OCI-LY7 (cell line): ENCODE results near the gene APBB2. TPM values are rescaled to one million over a fixed set of nuclear protein-coding genes. Genes with fewer than 3 reads are reported as not detected.

Source experiments
- BruUV-seq: library from RNA; stranded (reverse); fragments of 400-500 nt; replicated peaks from 2 replicates; lab custom pipeline; 2021; lab: Mats Ljungman, UMichigan
- CTCF ChIA-PET: fragments of 300-600 bp; sonication (Branson Sonifier 250); formaldehyde crosslinking; loops from one replicate; lab custom pipeline; 2022; ENCODE audit warnings: antibody characterized with exemption; ENCODE audit not compliant: unreplicated experiment; lab: Charles Lee
- POLR2A ChIA-PET: fragments of 300-600 bp; sonication (Branson Sonifier 250); formaldehyde crosslinking; loops from one replicate; lab custom pipeline; 2022; ENCODE audit warnings: antibody characterized with exemption; lab: Charles Lee
- DNase-seq: peaks from one replicate; pipeline ENCODE4 v3.0.0-alpha.2; 2015; ENCODE audit warnings: low spot score
- H2AFZ ChIP-seq: fragments of 200-600 bp; sonication (generic), shearing (Covaris generic); 2 replicates; pipeline ENCODE4 v1.6.1; 2014; ENCODE audit warnings: mild to moderate bottlenecking, antibody characterized with exemption, low read length, moderate library complexity
- H3K27ac ChIP-seq: fragments of 200-600 bp; sonication (generic); 2 replicates; pipeline ENCODE4 v1.5.1; 2014; ENCODE audit warnings: mixed run types, low read depth, mild to moderate bottlenecking, moderate library complexity, low read length, inconsistent platforms; ENCODE audit not compliant: poor library complexity, severe bottlenecking
- H3K36me3 ChIP-seq: fragments of 200-600 bp; sonication (generic); 2 replicates; pipeline ENCODE4 v1.6.1; 2014; ENCODE audit warnings: mild to moderate bottlenecking, antibody characterized with exemption, low read length, moderate library complexity, mixed read lengths; ENCODE audit not compliant: insufficient read depth
- H3K4me1 ChIP-seq: fragments of 200-600 bp; sonication (generic); 2 replicates; pipeline ENCODE4 v1.5.1; 2014; ENCODE audit warnings: mild to moderate bottlenecking, low read length; ENCODE audit not compliant: insufficient read depth, poor library complexity, severe bottlenecking
- H3K4me2 ChIP-seq: fragments of 200-600 bp; sonication (generic); 2 replicates; pipeline ENCODE4 v1.6.1; 2014; ENCODE audit warnings: mild to moderate bottlenecking, low read length
- H3K4me3 ChIP-seq: fragments of 200-600 bp; sonication (generic); 2 replicates; pipeline ENCODE4 v1.5.1; 2014; ENCODE audit warnings: mild to moderate bottlenecking, low read depth, low read length; ENCODE audit not compliant: poor library complexity, severe bottlenecking
- H3K79me2 ChIP-seq: fragments of 200-600 bp; sonication (generic); 2 replicates; pipeline ENCODE4 v1.6.1; 2016; ENCODE audit warnings: low read depth, mild to moderate bottlenecking, low read length, moderate library complexity, mixed read lengths; ENCODE audit not compliant: insufficient read depth
- H3K9me2 ChIP-seq: fragments of 200-600 bp; sonication (generic); 2 replicates; pipeline ENCODE4 v1.6.1; 2016; ENCODE audit warnings: mild to moderate bottlenecking, low read length, mixed read lengths; ENCODE audit not compliant: insufficient read depth
- H3K9me3 ChIP-seq: fragments of 200-600 bp; sonication (generic); 2 replicates; pipeline ENCODE4 v1.6.1; 2014; ENCODE audit warnings: mild to moderate bottlenecking, mixed run types, low read length, mixed read lengths
- H4K20me1 ChIP-seq: fragments of 200-600 bp; sonication (generic); 2 replicates; pipeline ENCODE4 v1.6.1; 2014; ENCODE audit warnings: mild to moderate bottlenecking, antibody characterized with exemption, low read length, moderate library complexity, mixed read lengths; ENCODE audit not compliant: insufficient read depth
- EZH2phosphoT487 ChIP-seq: fragments of 200-600 bp; sonication (generic); IDR thresholded peaks from 2 replicates; pipeline ENCODE4 v1.6.1; 2018; ENCODE audit warnings: low read depth, borderline replicate concordance, mild to moderate bottlenecking, mixed run types, antibody characterized with exemption, low read length, moderate library complexity, mixed read lengths
- intact Hi-C: fragments of 100-400 bp; cut with micrococcal nuclease; formaldehyde crosslinking; loops from one replicate; pipeline ENCODE4 v1.10.0; 2022; ENCODE audit not compliant: unreplicated experiment
- total RNA-seq, 2 experiments: library from RNA; depleted of rRNA in 1 of 2; stranded (reverse); fragments of >200 nt in 1 of 2; shearing (Covaris generic) in 1 of 2; gene quantifications; 2 replicates each; pipeline ENCODE4 v1.2.3, GENCODE V29; 2014 to 2022
- TF ChIP-seq, protein P1 (sequence below): fragments of 200-600 bp; sonication (generic); conservative IDR thresholded peaks from 2 replicates; pipeline ENCODE4 v1.5.1; 2014; ENCODE audit warnings: mild to moderate bottlenecking, antibody characterized with exemption, low read length, moderate library complexity, mixed read lengths

The APBB2 gene
- total RNA-seq, 2 experiments from 2014 or later: 66.4 to 88.5 TPM

DNA sequence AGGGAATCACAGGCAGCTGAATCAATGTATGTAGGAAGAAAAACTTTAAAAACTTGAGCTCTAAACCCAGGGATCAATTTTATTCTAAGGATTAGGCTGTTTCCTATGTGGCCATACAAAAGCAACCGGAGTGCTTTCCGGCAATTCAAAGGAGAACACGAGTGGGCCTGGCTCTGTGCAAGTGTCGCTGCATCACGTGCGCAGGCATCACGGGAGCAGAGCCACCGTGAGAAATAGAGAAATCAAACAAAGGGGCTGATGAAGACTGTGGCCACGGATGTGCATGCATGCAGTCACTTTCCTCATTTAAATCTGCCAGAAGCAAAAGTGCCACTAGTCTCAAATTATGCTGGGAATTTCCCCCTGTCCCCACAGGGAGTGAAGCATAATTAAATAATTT, 267.7 kb downstream of the APBB2 start:
- H3K4me1 ChIP-seq: no peaks in the 10 kb centered on the region
- no peaks in the 10 kb centered on the region for H4K20me1 ChIP-seq
- CTCF ChIA-PET: no interaction called here
- no peak overlapping the region for H3K4me3 ChIP-seq
- no peak overlapping the region for H2AFZ ChIP-seq
- no peak overlapping the region for H3K27ac ChIP-seq
- TF ChIP-seq EZH2phosphoT487: no peak
- TF ChIP-seq, protein P1, sequence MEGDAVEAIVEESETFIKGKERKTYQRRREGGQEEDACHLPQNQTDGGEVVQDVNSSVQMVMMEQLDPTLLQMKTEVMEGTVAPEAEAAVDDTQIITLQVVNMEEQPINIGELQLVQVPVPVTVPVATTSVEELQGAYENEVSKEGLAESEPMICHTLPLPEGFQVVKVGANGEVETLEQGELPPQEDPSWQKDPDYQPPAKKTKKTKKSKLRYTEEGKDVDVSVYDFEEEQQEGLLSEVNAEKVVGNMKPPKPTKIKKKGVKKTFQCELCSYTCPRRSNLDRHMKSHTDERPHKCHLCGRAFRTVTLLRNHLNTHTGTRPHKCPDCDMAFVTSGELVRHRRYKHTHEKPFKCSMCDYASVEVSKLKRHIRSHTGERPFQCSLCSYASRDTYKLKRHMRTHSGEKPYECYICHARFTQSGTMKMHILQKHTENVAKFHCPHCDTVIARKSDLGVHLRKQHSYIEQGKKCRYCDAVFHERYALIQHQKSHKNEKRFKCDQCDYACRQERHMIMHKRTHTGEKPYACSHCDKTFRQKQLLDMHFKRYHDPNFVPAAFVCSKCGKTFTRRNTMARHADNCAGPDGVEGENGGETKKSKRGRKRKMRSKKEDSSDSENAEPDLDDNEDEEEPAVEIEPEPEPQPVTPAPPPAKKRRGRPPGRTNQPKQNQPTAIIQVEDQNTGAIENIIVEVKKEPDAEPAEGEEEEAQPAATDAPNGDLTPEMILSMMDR: no peak
- no peaks in the 10 kb centered on the region for H3K9me2 ChIP-seq
- H3K9me3 ChIP-seq: no peaks in the 10 kb centered on the region
- BruUV-seq: no TSS peak
- no peak overlapping the region for H3K4me2 ChIP-seq
- H3K79me2 ChIP-seq: no peaks in the 10 kb centered on the region
- POLR2A ChIA-PET: interaction anchor here (0.5 to 1.0 kb wide), 3 partner anchors 9 to 151 kb away, joined by 3 to 5 read pairs (median 3); no protein-coding TSS in a partner anchor
- intact Hi-C loops: no loop called here
- DNase-seq: no peak
- H3K36me3 ChIP-seq: peaks cover 21% of the 10 kb centered on the region; the same call in 1 of the 2 replicates

DNA sequence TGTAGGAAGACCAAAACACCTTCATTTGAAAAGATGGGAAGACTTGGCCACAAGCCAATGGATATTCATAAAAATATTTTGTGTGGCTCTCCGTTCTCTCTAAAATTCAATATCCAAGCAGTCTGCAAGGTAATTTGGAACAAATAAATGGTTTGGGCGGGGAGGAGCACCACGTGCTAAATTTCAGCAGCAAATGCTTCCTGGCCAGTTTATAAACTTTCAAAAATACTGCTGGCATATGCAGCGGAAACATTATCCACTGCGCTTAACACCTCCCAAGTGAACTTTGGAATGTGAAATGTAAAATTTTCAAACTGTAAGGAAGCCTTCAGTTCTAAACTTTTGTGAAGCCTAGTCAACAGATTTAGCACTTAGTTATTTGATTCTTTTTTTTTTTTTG, 273.6 kb downstream of the APBB2 start:
- no peaks in the 10 kb centered on the region for H3K9me2 ChIP-seq
- ChIA-PET CTCF (no interaction called here), POLR2A (interaction anchor here (0.6 to 1.0 kb wide), 3 partner anchors 9 to 1865 kb away, joined by 3 to 4 read pairs (median 3); no protein-coding TSS in a partner anchor)
- H4K20me1 ChIP-seq: no peaks in the 10 kb centered on the region
- H3K36me3 ChIP-seq: peaks cover 27% of the 10 kb centered on the region; the same call in 1 of the 2 replicates
- no peaks in the 10 kb centered on the region for H3K9me3 ChIP-seq
- no peaks in the 10 kb centered on the region for H3K79me2 ChIP-seq
- H2AFZ ChIP-seq: no peak overlapping the region
- DNase-seq: no peak
- no peak overlapping the region for H3K4me3 ChIP-seq
- H3K4me2 ChIP-seq: no peak overlapping the region
- no peak overlapping the region for H3K27ac ChIP-seq
- BruUV-seq: no TSS peak
- no peaks in the 10 kb centered on the region for H3K4me1 ChIP-seq
- no peak for TF ChIP-seq EZH2phosphoT487
- TF ChIP-seq, protein P1: no peak
- intact Hi-C loops: no loop called here

DNA sequence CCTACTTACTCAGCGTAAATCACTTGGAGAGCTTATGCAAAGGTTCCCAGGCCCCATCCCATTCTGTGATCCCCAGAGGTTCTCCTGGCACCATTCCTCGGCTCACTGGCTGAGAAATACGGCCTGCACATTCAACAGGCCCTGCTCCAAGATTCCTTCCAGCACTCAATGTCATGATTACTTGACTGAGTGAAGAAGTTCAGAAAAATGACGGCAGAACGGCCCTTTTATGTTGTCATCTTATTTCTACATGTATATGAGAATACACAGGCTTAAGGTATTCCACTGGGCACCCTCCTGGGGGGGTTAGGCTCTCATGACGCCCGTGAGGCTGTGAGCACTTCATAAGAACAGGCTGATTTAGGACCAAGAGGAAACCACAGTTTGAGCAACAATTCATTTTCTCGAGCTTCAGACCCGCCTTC, 274.0 kb downstream of the APBB2 start:
- BruUV-seq: no TSS peak
- DNase-seq: no peak
- H2AFZ ChIP-seq: no peak overlapping the region
- H3K4me1 ChIP-seq: no peaks in the 10 kb centered on the region
- no peaks in the 10 kb centered on the region for H3K9me2 ChIP-seq
- H3K9me3 ChIP-seq: no peaks in the 10 kb centered on the region
- no peak overlapping the region for H3K4me3 ChIP-seq
- peaks cover 27% of the 10 kb centered on the region; the same call in 1 of the 2 replicates for H3K36me3 ChIP-seq
- no peaks in the 10 kb centered on the region for H4K20me1 ChIP-seq
- no peak overlapping the region for H3K4me2 ChIP-seq
- TF ChIP-seq, protein P1: no peak
- no peak for TF ChIP-seq EZH2phosphoT487
- no peaks in the 10 kb centered on the region for H3K79me2 ChIP-seq
- ChIA-PET POLR2A (interaction anchor here (0.6 to 1.0 kb wide), 4 partner anchors 9 to 1866 kb away, joined by 3 to 4 read pairs (median 3); no protein-coding TSS in a partner anchor), CTCF (no interaction called here)
- H3K27ac ChIP-seq: no peak overlapping the region
- intact Hi-C loops: no loop called here
